GM18519 (cell line): ENCODE measurements around the gene ST6GALNAC1.

Experiments
- ATAC-seq: cut with Tn5 transposase; IDR thresholded peaks from one replicate; pipeline ENCODE4 v1.9.1; 2021; ENCODE audit warnings: mild to moderate bottlenecking, moderate library complexity; ENCODE audit not compliant: unreplicated experiment, low FRiP score

The ST6GALNAC1 gene

DNA sequence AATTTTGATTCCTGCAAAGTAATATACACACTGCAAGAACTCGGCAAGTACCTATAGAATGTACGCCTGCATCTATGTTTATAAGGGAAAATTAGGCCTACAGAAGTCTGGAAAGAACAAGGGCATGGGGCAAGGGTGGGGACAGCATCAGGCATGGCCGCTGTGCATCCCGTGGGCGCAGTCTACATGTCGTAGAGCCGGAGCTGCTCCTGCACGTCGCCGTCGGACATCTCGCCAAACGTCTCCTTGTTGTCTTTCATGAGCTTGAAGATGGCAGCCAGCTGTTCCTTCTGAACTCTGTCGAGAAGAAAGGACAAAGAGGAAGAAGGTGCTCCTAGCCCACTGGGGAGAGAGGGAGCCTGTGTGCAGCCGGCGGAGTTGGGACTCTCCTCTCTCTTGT lies 33.8 kb upstream of the ST6GALNAC1 start:
- ATAC-seq = no peak

DNA sequence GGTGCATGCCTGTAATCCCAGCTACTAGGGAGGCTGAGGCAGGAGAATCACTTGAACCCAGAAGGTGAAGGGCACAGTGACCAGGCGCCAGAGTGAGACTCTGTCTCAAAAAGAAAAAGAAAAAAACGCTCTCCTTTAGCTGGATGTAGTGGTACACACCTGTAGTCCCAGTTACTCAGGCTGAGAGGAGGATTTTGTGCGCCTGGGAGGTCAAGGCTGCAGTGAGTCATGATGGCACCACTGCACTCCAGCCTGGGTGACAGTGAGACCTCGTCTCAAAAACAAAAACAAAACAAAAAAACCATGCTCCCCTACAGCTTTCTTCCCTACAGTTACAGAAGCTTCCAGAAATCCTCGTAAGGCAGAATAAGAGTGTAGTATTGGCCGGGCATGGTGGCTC lies 33.1 kb upstream of the ST6GALNAC1 start:
- ATAC-seq = no peak

DNA sequence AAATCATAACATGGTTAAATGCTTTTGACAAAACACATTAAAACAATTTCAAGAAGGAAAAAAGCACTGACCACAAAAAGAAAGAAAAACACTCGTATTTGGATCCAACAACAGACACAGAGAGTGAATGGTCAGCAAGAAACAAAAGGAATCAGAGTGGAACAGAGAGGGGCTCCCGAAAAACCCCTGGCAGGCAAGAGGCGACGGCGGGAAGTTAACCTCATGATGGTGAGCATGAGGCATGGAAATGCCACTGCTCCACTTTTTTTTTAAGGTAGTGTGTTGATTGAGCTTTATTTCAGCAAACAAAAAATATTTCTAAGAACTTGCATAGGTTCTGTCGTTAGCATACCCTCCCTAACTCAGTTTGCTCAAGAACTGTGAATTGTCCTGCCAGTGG lies 32.1 kb upstream of the ST6GALNAC1 start:
- no peak for ATAC-seq

DNA sequence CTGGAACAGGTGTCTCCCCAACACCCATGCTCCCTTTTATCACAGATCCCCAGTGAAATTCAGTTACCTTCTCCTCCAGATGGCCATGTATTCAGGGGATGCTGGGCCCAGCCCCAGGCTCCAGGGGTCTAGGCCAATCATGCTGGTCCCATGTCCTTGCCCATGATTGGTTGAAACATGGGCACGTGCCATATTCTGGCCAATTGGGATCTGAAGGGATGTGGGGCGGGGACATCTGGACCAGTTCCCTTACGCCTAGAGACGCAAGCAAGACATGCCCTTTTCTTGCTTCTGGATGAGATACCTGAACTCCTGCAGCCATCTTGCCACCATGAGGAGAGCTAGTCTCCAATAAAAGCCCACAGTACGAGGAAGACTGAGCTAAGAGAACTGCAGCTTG lies 31.0 kb upstream of the ST6GALNAC1 start:
- ATAC-seq = no peak

DNA sequence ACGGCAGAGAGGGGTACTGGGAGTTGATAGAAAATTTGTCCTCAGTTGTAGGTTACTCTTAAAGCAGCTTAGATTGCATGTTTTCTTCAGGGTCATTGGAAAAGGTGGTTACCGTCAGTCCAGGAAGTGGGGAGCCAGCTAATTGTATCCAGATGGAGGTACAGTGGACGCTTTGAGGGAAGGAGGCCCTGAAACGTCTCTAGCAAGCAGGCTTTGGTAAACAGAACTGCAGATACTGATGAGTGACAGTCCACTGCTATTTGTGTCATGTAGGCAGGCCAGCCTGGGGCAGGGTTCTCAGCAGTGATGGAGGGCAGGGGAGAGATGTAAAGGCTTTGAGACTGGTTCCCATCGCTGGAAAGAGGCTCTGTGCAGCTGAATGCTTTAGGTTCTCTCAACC lies 30.2 kb upstream of the ST6GALNAC1 start:
- ATAC-seq = no peak

DNA sequence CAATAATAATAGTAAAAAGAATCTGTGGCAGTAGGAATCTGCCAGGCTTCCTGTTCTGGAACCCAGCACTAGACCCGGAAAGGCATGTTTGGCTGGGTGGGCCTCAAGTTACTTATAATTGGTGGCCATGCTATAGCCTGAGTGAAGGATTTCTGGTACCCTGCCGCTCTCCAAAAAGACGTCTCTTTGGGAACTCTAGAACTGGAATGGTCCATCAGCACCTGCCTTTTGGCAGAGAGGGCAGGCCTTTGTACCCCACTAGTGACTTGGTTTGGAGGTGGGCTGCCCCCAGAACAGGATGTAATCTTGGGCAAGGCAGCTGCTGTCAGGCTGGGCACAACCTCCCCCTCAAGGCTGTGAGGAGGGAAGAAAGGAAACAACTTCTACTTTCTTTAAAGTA lies 29.3 kb upstream of the ST6GALNAC1 start:
- no peak for ATAC-seq

DNA sequence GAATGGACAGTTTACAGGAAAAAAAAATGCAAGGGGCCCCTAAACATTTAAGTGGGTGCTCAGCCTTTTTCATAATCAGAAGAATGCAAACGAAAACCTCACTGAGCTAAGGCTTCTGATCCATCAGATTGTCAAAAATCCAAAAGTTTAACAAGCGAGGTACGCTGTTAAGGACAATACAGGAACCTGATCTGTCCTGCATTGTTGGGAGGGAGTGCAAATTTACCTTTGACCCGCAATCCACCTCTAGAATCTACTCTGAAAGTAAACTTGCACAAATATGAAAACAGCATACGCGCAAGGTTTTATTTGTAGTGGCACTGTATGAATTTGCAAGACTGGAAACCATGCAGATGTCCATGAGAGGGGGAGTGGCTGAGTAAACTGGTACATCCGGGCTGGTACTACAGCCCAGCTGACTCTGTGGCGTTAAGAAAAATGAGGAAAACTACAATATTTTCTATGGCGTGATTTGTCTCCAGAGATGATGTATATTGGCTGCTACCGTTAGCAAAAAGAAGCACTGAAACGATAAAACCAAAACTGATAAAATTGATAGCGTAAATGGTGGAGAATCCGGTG lies 28.8 kb upstream of the ST6GALNAC1 start:
- no peak for ATAC-seq

DNA sequence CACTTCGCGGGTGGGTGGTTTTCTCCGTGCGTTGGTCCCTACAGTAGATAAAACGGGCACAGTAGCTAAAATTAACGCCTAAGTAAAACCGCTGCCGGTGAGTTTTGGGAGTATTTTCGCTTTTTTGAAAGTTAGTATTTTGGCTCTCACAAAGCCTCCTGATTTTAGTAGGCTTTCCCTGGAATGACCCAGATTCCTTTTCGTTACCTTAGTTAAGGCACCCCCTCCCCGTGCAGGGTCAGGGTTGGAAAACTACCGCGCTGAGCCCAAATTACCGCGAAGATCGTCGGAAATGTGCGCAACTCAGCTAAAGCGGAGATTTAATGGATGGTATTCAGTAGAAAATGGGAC lies 28.3 kb upstream of the ST6GALNAC1 start:
- no peak for ATAC-seq

DNA sequence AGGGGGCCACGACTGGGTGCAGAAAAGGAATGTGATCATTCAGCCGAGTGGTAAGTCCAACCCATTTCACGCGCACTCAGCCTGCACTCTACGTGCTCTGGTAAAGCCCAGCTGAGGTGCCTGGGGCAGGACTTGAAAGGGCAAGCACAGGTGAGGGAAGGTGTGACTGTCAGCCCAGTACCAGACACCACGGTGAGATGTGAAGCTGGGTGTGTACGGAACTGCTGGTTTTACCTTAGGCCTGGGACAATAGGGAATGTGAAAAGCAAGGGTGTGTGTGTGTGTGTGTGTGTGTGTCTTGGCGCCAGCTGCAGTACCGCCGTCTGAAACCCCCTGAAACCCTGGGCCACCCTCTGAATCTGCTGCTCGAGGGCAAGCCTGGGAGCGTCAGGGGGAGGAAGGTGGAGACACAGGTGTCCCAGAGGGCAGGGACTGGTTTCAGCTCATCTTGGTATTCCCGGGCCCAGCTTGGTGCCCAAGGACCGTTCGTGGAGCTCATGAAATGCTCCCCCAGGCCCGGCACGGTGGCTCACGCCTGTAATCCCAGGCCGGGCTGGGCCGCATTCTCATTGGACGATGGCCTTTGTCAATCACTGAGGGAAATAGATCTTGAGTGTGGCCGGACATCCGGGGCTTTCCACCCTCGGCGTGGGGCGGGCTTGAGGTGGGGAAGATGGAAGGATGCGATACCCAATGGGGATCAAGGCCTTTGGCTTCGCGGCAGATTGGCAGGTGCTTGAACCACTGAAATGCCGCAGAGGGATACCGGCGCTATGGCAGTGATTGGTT lies 27.8 kb upstream of the ST6GALNAC1 start:
- ATAC-seq = peak; percentile 93

DNA sequence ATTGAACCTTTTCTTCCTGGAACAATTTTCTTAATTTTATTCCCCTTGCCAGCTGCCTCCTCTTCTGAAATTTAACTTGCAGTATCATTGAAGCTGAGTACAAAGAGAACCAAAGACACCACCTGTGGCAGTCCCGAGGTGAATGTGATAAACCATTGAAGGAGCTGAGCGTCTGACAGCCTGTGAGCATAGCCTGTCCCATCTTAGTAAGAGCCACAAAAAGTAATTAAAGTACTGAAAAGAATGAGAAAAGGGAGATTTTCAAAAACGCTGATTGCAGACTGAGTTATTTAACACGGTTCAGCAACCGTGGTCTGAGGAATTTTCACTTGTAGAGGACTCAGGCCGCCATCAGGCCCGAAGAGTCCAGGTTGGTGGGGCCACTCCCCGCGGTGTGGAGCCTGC lies 27.2 kb upstream of the ST6GALNAC1 start:
- ATAC-seq = no peak

DNA sequence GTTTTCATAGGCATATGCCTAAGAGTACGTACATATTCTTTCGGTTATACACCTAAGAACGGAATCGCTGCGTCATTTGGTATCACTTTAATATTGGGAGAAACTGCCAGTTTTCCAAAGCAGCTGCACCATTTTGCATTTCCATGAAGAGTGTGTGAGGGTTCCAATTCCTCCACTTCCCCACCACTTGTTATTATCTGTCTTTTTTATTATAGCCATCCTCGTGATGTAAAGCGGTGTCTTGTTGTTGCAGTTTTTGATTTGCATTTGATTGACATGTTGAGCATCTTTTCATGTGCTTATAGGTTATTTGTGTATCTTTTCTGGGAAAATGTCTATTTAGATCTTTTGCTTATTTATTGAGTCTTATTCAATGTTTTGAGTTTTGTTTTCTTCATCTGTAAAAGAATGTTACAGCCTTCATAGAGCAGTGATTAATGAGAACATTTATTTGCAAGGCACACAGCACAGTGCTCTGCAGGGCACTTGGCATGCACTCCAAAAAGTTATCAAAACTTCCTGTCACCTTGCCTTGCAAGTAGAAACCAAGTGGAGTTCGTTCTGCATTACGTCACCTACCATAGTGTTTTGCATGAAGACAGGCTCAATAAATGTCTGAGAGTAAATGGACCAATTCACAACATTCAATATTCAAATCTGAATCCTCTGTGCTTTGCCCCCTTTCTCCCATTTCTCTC lies 26.6 kb upstream of the ST6GALNAC1 start:
- ATAC-seq = no peak

DNA sequence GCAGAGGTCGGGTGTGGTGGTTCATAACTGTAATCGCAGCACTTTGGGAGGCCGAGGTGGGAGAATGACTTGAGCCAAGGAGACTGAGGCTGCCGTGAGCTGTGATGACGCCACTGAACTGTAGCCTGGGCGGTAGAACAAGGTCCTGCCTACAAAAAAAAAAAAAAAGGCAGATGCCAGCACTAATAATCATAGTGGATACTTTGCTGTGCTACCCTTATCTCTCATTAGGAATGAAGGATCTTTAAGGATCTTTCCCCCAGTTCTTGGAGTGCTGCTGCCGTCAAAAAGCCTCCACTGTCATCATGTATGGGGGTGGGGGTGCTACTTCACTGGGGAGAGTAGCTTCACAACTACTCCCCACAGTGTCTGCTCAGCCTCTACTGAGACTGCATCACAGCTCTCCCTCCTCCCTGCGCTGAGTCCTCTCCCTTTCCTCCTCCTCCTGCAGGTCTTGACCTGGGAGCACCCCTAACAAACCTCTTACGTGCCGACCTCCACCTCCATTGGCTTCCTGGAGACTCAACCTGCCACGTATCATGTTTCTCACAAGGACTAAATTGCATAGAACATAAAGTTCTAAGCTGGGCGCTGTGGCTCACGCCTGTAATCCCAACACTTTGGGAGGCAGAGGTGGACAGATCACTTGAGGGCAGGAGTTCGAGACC lies 24.4 kb upstream of the ST6GALNAC1 start:
- no peak for ATAC-seq

DNA sequence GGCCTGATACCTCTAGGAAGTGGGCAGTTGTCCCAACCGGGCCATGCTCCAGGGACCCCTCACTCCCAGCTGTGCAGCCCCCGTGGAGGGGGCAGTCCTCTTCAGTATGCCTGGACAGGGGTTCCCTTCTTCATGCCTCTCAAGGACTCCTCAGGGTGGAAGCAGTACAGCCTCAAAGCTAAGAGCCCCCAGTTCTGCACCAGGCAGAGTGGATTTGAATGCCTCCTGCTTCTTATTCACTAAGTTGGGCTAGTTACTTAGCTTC lies 23.9 kb upstream of the ST6GALNAC1 start:
- ATAC-seq = no peak

DNA sequence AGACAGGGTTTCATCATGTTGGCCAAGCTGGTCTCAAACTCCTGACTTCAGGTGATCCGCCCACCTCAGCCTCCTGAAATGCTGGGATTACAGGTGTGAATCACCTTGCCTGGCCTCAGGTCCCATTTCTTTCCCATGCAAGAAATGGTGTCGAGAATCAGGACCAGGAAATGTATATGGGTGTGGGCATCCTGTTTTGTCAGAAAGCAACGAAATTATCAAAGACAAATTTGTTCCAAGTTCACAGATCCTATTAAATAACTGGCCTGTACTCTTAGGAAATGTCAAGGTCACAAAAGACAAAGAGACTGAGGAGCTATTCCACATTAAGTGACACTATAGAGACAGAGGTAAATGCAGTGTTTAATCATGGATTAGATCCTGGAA lies 17.1 kb upstream of the ST6GALNAC1 start:
- no peak for ATAC-seq

DNA sequence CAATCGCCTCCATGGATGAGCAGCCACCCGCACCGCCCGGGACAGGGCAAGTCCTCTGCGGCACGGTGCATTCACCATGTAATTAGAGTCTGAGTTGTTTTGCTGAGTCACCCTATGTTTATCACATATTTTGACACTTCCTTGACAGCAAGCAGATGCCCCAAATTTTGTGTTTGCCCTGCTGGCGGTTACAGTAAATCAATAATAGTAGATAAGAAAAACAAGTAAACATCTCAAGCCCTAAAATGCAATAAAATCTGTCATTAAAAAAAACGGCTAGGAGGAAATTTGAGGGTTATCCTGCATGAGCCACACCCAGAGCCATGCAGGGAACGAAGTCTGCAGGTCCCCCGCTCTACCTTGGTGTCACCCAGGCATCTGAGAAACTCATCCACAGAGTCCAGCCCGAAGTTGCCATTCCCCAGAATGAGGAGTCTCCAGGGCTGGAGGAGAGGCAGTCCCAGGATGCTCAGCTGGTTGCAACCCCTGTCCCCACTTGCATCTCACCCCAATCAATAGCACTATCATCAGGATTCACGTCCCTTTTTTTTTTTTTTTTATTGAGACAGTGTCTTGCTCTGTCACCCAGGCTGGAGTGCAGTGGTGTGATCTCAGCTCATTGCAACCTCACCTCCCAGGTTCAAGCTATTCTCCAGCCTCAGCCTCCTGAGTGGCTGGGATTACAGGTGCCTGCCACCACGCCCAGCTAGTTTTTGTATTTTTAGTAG lies 16.5 kb upstream of the ST6GALNAC1 start:
- no peak for ATAC-seq

DNA sequence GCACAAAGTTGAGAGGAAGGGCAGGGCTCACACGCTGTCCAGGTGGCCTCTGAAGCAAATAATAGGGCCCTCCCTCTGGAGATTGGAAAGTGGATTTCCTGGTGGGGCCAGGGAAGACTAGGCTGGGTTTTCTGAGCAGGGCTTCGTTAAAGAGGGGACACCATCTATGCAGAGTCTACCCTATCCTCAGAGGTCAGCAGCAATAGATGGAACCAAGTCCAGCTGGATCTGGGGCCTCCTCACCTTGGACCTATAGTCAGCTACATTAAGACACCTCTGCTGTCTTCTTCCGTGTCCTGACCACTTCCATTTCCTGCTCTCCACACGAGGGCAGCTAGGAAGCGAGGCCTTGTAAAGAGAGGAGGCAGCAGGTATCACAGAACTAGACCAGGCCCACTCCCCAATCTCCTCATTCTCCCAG lies 14.7 kb upstream of the ST6GALNAC1 start:
- ATAC-seq = no peak

DNA sequence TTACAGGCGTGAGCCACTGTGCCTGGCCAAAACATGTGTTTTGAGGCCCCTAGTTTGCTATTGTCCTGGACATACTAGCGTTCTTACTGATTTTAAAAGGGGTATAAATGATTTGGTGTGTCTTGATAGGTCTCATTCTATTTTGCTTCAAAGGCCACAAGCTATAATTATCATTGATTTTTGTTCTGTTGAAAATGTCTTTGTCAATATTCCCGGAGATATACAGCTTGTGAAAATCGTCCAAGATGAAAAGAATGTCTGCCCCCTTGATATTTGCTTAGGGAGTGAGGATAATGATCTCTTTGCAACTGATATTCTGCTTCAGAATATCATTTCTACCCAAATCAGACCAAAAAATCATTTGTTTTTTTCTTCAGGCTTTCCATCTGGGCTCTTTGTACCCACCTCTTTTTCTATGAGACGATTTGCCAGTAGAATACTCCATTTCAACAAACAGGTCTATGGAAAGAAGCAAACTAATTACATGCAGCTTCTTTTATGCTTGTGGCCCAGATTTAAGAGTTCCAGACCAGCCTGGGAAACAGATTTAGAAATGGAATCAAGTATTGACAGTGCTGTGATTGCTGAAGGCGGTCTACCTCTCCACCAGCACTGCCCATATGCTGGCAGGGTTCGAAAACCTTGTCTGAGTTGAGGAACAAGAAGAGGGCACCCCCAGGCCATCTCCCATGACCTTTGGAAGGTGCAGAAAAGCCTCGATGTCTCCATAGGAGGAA lies 14.1 kb upstream of the ST6GALNAC1 start:
- no peak for ATAC-seq

DNA sequence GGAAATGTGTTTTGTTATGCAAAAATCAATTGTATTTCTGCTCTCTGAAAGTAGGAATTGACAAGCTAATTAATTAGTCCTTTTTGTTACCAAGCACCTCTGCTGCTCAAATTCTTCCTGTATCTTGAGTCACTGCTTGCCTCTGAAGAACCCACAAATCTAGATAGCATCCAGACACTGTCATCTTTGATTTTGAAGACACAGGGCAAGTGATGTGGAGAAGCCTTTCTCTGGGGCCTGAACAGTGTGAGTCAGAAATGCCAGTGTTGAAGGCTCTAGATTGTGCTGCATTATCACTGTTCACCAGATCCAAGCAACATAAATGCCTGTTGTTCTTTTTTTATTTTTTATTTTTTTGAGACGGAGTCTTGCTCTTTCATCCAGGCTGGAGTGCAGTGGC lies 10.9 kb upstream of the ST6GALNAC1 start:
- no peak for ATAC-seq

DNA sequence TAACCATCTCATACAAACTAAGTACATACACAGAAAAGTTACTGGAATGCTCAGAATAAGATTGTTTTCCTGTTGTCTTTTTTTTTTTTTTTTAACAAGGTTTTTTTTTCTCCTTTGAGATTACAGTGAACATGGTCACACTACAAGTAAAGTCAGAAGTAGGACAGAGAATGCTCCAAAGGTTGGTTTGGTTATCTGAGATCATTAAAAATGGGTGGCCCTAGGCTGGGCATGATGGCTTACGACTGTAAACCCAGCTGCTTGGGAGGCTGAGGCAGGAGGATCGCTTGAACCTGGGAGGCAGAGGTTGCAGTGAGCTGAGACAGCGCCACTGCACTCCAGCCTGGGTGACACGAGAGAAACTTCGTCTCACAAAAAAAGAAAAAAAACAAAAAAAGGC lies 6.9 kb upstream of the ST6GALNAC1 start:
- ATAC-seq = no peak

DNA sequence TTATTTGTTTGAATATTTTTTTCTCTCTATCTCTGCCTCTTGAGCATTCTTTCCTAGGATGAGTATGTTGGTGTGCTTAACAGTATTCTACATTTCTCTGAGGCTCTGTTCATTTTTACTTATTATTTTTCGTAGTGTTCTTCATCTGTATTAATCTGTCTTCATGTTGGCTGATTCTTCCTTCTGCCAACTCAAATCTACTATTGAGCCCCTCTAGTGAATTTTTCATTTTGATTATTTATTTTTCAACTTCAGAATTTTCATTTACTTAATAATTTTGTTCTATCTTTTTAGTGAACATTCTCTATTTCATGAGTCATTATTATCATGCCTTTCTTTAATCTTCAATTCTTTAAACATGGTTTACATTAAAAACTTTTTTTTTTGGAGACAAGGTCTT lies 3.2 kb upstream of the ST6GALNAC1 start:
- ATAC-seq = no peak
